Liver (tissue), 9 donors: ENCODE measurements around the gene DTNB. TPM values are rescaled to one million over a fixed set of nuclear protein-coding genes. Genes with fewer than 3 reads are reported as not detected.

ENCODE experiments used
- DNase-seq: peaks from one replicate; pipeline ENCODE4 v3.0.0-alpha.2; 2017; ENCODE audit warnings: low spot score
- H3K27ac ChIP-seq, 2 donors: one replicate each; pipeline ENCODE4 v1.7.0; 2013; ENCODE audit warnings: inconsistent platforms in 2 of 2, low read length in 2 of 2, control low read depth in 1 of 2, low read depth in 1 of 2, mild to moderate bottlenecking in 1 of 2
- H3K27me3 ChIP-seq, 4 donors: one replicate each; pipeline versions ENCODE4 v1.6.1 to v1.7.0; 2013; ENCODE audit warnings: low read length in 3 of 4, inconsistent platforms in 1 of 4, mild to moderate bottlenecking in 1 of 4, moderate library complexity in 1 of 4; ENCODE audit not compliant: control insufficient read depth in 4 of 4, insufficient read depth in 4 of 4
- H3K36me3 ChIP-seq, 4 donors: one replicate each; pipeline versions ENCODE4 v1.6.1 to v1.7.0; 2013; ENCODE audit warnings: low read length in 3 of 4, mild to moderate bottlenecking in 3 of 4, low read depth in 1 of 4, moderate library complexity in 1 of 4; ENCODE audit not compliant: control insufficient read depth in 4 of 4, insufficient read depth in 3 of 4
- H3K4me1 ChIP-seq, 4 donors: one replicate each; pipeline versions ENCODE4 v1.6.1 to v1.7.0; 2013; ENCODE audit warnings: low read length in 3 of 4, mild to moderate bottlenecking in 3 of 4, moderate library complexity in 1 of 4; ENCODE audit not compliant: control insufficient read depth in 4 of 4, insufficient read depth in 4 of 4
- H3K4me3 ChIP-seq, 3 donors: one replicate each; pipeline versions ENCODE4 v1.6.1 to v1.7.0; 2013; ENCODE audit warnings: low read length in 3 of 3, control low read depth in 1 of 3, low read depth in 1 of 3, mild to moderate bottlenecking in 1 of 3
- H3K9ac ChIP-seq, 2 donors: one replicate each; pipeline ENCODE4 v1.7.0; 2013; ENCODE audit warnings: low read length in 2 of 2, mild to moderate bottlenecking in 2 of 2, moderate library complexity in 2 of 2, control low read depth in 1 of 2, low read depth in 1 of 2
- H3K9me3 ChIP-seq, 4 donors: one replicate each; pipeline versions ENCODE4 v1.6.1 to v1.7.0; 2013; ENCODE audit warnings: low read length in 3 of 4; ENCODE audit not compliant: control insufficient read depth in 4 of 4
- EGR1 ChIP-seq, 2 donors: IDR thresholded peaks; 2 replicates each; pipeline ENCODE4 v1.6.1; 2016 to 2018; ENCODE audit warnings: antibody characterized with exemption in 2 of 2, low read depth in 2 of 2
- FOXA1 ChIP-seq: IDR thresholded peaks from 2 replicates; pipeline ENCODE4 v1.6.1; 2016; ENCODE audit warnings: antibody characterized with exemption
- FOXA2 ChIP-seq: IDR thresholded peaks from 2 replicates; pipeline ENCODE4 v1.6.1; 2016; ENCODE audit warnings: antibody characterized with exemption
- GABPA ChIP-seq, 2 donors: IDR thresholded peaks in 1 of 2; conservative IDR thresholded peaks in 1 of 2; 2 replicates each; pipeline ENCODE4 v1.6.1; 2016; ENCODE audit warnings: antibody characterized with exemption in 2 of 2, mild to moderate bottlenecking in 1 of 2, moderate library complexity in 1 of 2
- HNF4A ChIP-seq, 2 donors: conservative IDR thresholded peaks; 2 replicates each; pipeline ENCODE4 v1.6.1; 2016; ENCODE audit warnings: antibody characterized with exemption in 2 of 2, mild to moderate bottlenecking in 2 of 2
- HNF4G ChIP-seq: IDR thresholded peaks from 2 replicates; pipeline ENCODE4 v1.6.1; 2016; ENCODE audit warnings: antibody characterized with exemption
- JUND ChIP-seq, 2 donors: IDR thresholded peaks; 2 replicates each; pipeline ENCODE4 v1.6.1; 2016; ENCODE audit warnings: antibody characterized with exemption in 2 of 2
- NR2F2 ChIP-seq: IDR thresholded peaks from 2 replicates; pipeline ENCODE4 v1.6.1; 2016; ENCODE audit warnings: antibody characterized with exemption
- RAD21 ChIP-seq, 2 donors: IDR thresholded peaks; 2 replicates each; pipeline ENCODE4 v1.6.1; 2016; ENCODE audit warnings: antibody characterized with exemption in 2 of 2, mild to moderate bottlenecking in 2 of 2
- RXRA ChIP-seq, 2 donors: IDR thresholded peaks; 2 replicates each; pipeline ENCODE4 v1.6.1; 2017 to 2018; ENCODE audit warnings: antibody characterized with exemption in 2 of 2, mild to moderate bottlenecking in 1 of 2
- SP1 ChIP-seq: IDR thresholded peaks from 2 replicates; pipeline ENCODE4 v1.6.1; 2018; ENCODE audit warnings: antibody characterized with exemption, mild to moderate bottlenecking
- TAF1 ChIP-seq: conservative IDR thresholded peaks from 2 replicates; pipeline ENCODE4 v1.6.1; 2016; ENCODE audit warnings: antibody characterized with exemption, mild to moderate bottlenecking
- YY1 ChIP-seq: IDR thresholded peaks from 2 replicates; pipeline ENCODE4 v1.6.1; 2016; ENCODE audit warnings: antibody characterized with exemption, mild to moderate bottlenecking
- WGBS: extraction: QIAGEN DNeasy Blood & Tissue Kit; methylation state at CpG from one replicate; pipeline ENCODE4 v1.1.7; 2013; 5-methylcytosine and 5-hydroxymethylcytosine counted together
- polyA plus RNA-seq, 2 donors: library from polyadenylated mRNA; stranded (reverse) in 1 of 2; unstranded in 1 of 2; fragments of 200-250 nt in 1 of 2; fragments of >200 nt in 1 of 2; fragmentation: Nextera tagmentation in 1 of 2; extraction: Ambion mirVana in 1 of 2; gene quantifications; one replicate each; pipeline versions ENCODE4 v1.2.1 to v1.2.3, GENCODE V29; 2013 to 2015
- total RNA-seq, 2 donors: library from RNA; depleted of rRNA; stranded (reverse); fragments of >200 nt; gene quantifications; one replicate each; pipeline ENCODE4 v1.2.3, GENCODE V29; 2014
- TF ChIP-seq, protein P1 (sequence below): fragments of 150-350 bp; IDR thresholded peaks from 2 replicates; pipeline ENCODE4 v1.5.1; 2017; ENCODE audit warnings: improper control_type of control experiment, low read depth, low read length; ENCODE audit not compliant: missing input control
- TF ChIP-seq, protein P2 (sequence below): IDR thresholded peaks from 2 replicates; pipeline ENCODE4 v1.6.1; 2016; ENCODE audit warnings: antibody characterized with exemption, mild to moderate bottlenecking
- TF ChIP-seq, protein P3 (sequence below): IDR thresholded peaks from 2 replicates; pipeline ENCODE4 v1.6.1; 2016; ENCODE audit warnings: antibody characterized with exemption
- TF ChIP-seq, protein P4 (sequence below): IDR thresholded peaks from 2 replicates; pipeline ENCODE4 v1.6.1; 2016; ENCODE audit warnings: antibody characterized with exemption
- TF ChIP-seq, protein P5 (sequence below): IDR thresholded peaks from 2 replicates; pipeline ENCODE4 v1.6.1; 2016; ENCODE audit warnings: antibody characterized with exemption
- donor health status: healthy.
- donor health status: healthy.
- donor health status: healthy.
- donor health status: healthy.
- donor health status: healthy.

DTNB gene
- total and polyA plus RNA-seq, 4 donors = 3.3 to 10.5 (median 6.4) TPM

DNA sequence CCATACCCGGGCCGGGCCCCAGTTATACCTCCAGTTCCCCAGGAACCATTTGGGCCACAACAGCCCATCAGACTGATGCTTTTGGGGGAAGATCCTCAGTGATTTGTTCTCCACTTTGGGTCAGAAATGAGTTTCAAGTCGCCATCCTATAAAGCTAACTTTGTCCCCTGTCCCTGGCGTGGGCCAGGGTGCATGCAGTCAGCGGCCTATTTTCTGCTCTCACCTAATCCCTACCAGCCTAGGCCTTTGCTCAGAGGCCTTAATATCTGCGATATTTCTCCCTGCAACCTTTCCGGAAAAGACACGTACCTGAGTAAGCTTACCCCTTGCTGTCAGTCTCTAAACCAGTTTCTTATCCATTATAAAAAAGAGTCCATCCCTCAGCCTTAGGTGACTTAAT, 338.9 kb downstream of the DTNB start:
- 94% methylated on average over 8 of the region's 8 CpGs for WGBS
- H3K4me1 ChIP-seq = peaks cover 4 to 16% (median 12%) of the 10 kb centered on the region in 4 donors

More for the DNA sequence above, 338.9 kb downstream of the DTNB start:
- Histone ChIP-seq H3K9me3 (no peaks in the 10 kb centered on the region), H3K4me3 (no peak overlapping the region), H3K9ac (no peak overlapping the region), H3K36me3 (no peaks in the 10 kb centered on the region), H3K27me3 (no peaks in the 10 kb centered on the region), H3K27ac (no peak overlapping the region)
- no peak for DNase-seq
- TF ChIP-seq TAF1 (no peak), HNF4G (no peak), SP1 (no peak), NR2F2 (no peak), GABPA (IDR thresholded peaks at IDR 0.05 in 1 of 2, conservative IDR thresholded peaks at IDR 0.05 in 1 of 2) (no peak), FOXA2 (no peak), RAD21 (IDR thresholded peaks at IDR 0.05) (no peak), EGR1 (IDR thresholded peaks at IDR 0.05; ENCODE audit: low read depth in 2 of 2) (no peak), YY1 (no peak), RXRA (IDR thresholded peaks at IDR 0.05) (no peak), JUND (IDR thresholded peaks at IDR 0.05) (no peak), FOXA1 (no peak), HNF4A (conservative IDR thresholded peaks at IDR 0.05) (no peak)
- TF ChIP-seq, protein P1, sequence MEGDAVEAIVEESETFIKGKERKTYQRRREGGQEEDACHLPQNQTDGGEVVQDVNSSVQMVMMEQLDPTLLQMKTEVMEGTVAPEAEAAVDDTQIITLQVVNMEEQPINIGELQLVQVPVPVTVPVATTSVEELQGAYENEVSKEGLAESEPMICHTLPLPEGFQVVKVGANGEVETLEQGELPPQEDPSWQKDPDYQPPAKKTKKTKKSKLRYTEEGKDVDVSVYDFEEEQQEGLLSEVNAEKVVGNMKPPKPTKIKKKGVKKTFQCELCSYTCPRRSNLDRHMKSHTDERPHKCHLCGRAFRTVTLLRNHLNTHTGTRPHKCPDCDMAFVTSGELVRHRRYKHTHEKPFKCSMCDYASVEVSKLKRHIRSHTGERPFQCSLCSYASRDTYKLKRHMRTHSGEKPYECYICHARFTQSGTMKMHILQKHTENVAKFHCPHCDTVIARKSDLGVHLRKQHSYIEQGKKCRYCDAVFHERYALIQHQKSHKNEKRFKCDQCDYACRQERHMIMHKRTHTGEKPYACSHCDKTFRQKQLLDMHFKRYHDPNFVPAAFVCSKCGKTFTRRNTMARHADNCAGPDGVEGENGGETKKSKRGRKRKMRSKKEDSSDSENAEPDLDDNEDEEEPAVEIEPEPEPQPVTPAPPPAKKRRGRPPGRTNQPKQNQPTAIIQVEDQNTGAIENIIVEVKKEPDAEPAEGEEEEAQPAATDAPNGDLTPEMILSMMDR = no peak
- TF ChIP-seq, protein P2, sequence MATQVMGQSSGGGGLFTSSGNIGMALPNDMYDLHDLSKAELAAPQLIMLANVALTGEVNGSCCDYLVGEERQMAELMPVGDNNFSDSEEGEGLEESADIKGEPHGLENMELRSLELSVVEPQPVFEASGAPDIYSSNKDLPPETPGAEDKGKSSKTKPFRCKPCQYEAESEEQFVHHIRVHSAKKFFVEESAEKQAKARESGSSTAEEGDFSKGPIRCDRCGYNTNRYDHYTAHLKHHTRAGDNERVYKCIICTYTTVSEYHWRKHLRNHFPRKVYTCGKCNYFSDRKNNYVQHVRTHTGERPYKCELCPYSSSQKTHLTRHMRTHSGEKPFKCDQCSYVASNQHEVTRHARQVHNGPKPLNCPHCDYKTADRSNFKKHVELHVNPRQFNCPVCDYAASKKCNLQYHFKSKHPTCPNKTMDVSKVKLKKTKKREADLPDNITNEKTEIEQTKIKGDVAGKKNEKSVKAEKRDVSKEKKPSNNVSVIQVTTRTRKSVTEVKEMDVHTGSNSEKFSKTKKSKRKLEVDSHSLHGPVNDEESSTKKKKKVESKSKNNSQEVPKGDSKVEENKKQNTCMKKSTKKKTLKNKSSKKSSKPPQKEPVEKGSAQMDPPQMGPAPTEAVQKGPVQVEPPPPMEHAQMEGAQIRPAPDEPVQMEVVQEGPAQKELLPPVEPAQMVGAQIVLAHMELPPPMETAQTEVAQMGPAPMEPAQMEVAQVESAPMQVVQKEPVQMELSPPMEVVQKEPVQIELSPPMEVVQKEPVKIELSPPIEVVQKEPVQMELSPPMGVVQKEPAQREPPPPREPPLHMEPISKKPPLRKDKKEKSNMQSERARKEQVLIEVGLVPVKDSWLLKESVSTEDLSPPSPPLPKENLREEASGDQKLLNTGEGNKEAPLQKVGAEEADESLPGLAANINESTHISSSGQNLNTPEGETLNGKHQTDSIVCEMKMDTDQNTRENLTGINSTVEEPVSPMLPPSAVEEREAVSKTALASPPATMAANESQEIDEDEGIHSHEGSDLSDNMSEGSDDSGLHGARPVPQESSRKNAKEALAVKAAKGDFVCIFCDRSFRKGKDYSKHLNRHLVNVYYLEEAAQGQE = no peak
- TF ChIP-seq, protein P3, sequence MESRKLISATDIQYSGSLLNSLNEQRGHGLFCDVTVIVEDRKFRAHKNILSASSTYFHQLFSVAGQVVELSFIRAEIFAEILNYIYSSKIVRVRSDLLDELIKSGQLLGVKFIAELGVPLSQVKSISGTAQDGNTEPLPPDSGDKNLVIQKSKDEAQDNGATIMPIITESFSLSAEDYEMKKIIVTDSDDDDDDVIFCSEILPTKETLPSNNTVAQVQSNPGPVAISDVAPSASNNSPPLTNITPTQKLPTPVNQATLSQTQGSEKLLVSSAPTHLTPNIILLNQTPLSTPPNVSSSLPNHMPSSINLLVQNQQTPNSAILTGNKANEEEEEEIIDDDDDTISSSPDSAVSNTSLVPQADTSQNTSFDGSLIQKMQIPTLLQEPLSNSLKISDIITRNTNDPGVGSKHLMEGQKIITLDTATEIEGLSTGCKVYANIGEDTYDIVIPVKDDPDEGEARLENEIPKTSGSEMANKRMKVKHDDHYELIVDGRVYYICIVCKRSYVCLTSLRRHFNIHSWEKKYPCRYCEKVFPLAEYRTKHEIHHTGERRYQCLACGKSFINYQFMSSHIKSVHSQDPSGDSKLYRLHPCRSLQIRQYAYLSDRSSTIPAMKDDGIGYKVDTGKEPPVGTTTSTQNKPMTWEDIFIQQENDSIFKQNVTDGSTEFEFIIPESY = no peak
- TF ChIP-seq, protein P4, sequence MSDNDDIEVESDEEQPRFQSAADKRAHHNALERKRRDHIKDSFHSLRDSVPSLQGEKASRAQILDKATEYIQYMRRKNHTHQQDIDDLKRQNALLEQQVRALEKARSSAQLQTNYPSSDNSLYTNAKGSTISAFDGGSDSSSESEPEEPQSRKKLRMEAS = no peak
- TF ChIP-seq, protein P5, sequence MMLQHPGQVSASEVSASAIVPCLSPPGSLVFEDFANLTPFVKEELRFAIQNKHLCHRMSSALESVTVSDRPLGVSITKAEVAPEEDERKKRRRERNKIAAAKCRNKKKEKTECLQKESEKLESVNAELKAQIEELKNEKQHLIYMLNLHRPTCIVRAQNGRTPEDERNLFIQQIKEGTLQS = no peak
